Testis (tissue), 3 donors: ENCODE measurements around the gene MEGF9. TPM values are rescaled to one million over a fixed set of nuclear protein-coding genes. Genes with fewer than 3 reads are reported as not detected.
A peak's percentile ranks its signal among the peaks of the same experiment; 100 is the strongest.

ENCODE experiments used
- DNase-seq: peaks from one replicate; pipeline ENCODE4 v3.0.0-alpha.2; 2019
- H3K27ac ChIP-seq, 2 donors: fragments of 200-600 bp; sonication (generic); one replicate each; pipeline ENCODE4 v1.5.1; 2019
- H3K27me3 ChIP-seq: fragments of 200-600 bp; sonication (generic); one replicate; pipeline ENCODE4 v1.5.1; 2019
- H3K36me3 ChIP-seq: fragments of 200-600 bp; sonication (generic); one replicate; pipeline ENCODE4 v1.5.1; 2017; ENCODE audit warnings: low read depth; ENCODE audit errors: missing control alignments
- H3K4me1 ChIP-seq: fragments of 200-600 bp; sonication (generic); one replicate; pipeline ENCODE4 v1.5.1; 2019
- H3K4me3 ChIP-seq, 2 donors: fragments of 200-600 bp; sonication (generic); one replicate each; pipeline ENCODE4 v1.5.1; 2017 to 2019
- H3K9me3 ChIP-seq: fragments of 200-600 bp; sonication (generic); one replicate; pipeline ENCODE4 v1.5.1; 2017
- POLR2A ChIP-seq: fragments of 450-650 bp; IDR thresholded peaks from one replicate; pipeline ENCODE4 v1.6.1; 2017; ENCODE audit warnings: antibody characterized with exemption, mild to moderate bottlenecking, moderate library complexity
- WGBS, 2 donors: methylation state at CpG; one replicate each; pipeline ENCODE4 v1.1.5; 2018; 5-methylcytosine and 5-hydroxymethylcytosine counted together
- intact Hi-C: fragments of 100-400 bp; cut with DNase I; formaldehyde crosslinking; loops from one replicate; pipeline ENCODE4 v1.15.1; 2023; ENCODE audit warnings: low total_unique reads
- polyA plus RNA-seq: library from polyadenylated mRNA; stranded (reverse); fragments of 350-450 nt; fragmentation: Illumina TruSeq; extraction: RNeasy Lipid Tissue Mini Kit (QIAGEN cat#74804); gene quantifications from one replicate; pipeline ENCODE4 v1.2.3, GENCODE V29; 2014; ENCODE audit warnings: low read depth, low replicate concordance; ENCODE audit not compliant: insufficient read depth
- total RNA-seq, 2 donors: library from RNA; depleted of rRNA; stranded (reverse); fragments of >200 nt; gene quantifications; one replicate each; pipeline ENCODE4 v1.2.3, GENCODE V29; 2016
- TF ChIP-seq, protein P1 (sequence below), 3 experiments: fragments of 450-650 bp in 2 of 3; fragments of 200-600 bp in 1 of 3; sonication (generic) in 1 of 3; IDR thresholded peaks; one replicate each; pipeline ENCODE4 v1.5.1; 2016 to 2019; ENCODE audit warnings: antibody characterized with exemption in 3 of 3, mild to moderate bottlenecking in 2 of 3, moderate library complexity in 1 of 3

The MEGF9 gene
- total and polyA plus RNA-seq, 3 donors from 2014 or later = 7.2 to 8.5 (median 8.2) TPM

GRCh38 chr9:120583958-120584369 lies 130.3 kb downstream of the MEGF9 start:
- Histone ChIP-seq H3K4me3 (no peak overlapping the region), H3K27ac (no peak overlapping the region), H3K4me1 (peaks cover 7% of the 10 kb centered on the region), H3K36me3 (no peaks in the 10 kb centered on the region), H3K27me3 (no peaks in the 10 kb centered on the region), H3K9me3 (no peaks in the 10 kb centered on the region)
- 71 to 78% methylated on average over 3 of the region's 3 CpGs for WGBS, 2 donors
- intact Hi-C loops = no loop called here
- peak; percentile 45 for DNase-seq
- TF ChIP-seq, protein P1, sequence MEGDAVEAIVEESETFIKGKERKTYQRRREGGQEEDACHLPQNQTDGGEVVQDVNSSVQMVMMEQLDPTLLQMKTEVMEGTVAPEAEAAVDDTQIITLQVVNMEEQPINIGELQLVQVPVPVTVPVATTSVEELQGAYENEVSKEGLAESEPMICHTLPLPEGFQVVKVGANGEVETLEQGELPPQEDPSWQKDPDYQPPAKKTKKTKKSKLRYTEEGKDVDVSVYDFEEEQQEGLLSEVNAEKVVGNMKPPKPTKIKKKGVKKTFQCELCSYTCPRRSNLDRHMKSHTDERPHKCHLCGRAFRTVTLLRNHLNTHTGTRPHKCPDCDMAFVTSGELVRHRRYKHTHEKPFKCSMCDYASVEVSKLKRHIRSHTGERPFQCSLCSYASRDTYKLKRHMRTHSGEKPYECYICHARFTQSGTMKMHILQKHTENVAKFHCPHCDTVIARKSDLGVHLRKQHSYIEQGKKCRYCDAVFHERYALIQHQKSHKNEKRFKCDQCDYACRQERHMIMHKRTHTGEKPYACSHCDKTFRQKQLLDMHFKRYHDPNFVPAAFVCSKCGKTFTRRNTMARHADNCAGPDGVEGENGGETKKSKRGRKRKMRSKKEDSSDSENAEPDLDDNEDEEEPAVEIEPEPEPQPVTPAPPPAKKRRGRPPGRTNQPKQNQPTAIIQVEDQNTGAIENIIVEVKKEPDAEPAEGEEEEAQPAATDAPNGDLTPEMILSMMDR (IDR thresholded peaks at IDR 0.05) = no peak
- TF ChIP-seq POLR2A = no peak

- Histone ChIP-seq H3K27me3 (no peaks in the 10 kb centered on the region), H3K36me3 (no peaks in the 10 kb centered on the region), H3K4me3 (peak within 1 kb of the TSS; percentile 76 to 84), H3K27ac (peak within 1 kb of the TSS in 1 of 2 donors; percentile 73), H3K4me1 (peaks cover 11% of the 10 kb centered on the region), H3K9me3 (no peaks in the 10 kb centered on the region)
- intact Hi-C loops = no loop called here
- TF ChIP-seq POLR2A = no peak
- TF ChIP-seq, protein P1 (IDR thresholded peaks at IDR 0.05) = no peak
- peak; percentile 97 for DNase-seq
- 9 to 11% methylated on average over 26 to 33 of the region's 33 CpGs for WGBS, 2 donors
These were observed 134.0 kb downstream of the MEGF9 start, which contains the start of gene CDK5RAP2 for GRCh38 chr9:120580051-120580896. CDK5RAP2 (minus strand) TSS chr9:120580167; CDS start chr9:120579978, 189 bp downstream.

DNA sequence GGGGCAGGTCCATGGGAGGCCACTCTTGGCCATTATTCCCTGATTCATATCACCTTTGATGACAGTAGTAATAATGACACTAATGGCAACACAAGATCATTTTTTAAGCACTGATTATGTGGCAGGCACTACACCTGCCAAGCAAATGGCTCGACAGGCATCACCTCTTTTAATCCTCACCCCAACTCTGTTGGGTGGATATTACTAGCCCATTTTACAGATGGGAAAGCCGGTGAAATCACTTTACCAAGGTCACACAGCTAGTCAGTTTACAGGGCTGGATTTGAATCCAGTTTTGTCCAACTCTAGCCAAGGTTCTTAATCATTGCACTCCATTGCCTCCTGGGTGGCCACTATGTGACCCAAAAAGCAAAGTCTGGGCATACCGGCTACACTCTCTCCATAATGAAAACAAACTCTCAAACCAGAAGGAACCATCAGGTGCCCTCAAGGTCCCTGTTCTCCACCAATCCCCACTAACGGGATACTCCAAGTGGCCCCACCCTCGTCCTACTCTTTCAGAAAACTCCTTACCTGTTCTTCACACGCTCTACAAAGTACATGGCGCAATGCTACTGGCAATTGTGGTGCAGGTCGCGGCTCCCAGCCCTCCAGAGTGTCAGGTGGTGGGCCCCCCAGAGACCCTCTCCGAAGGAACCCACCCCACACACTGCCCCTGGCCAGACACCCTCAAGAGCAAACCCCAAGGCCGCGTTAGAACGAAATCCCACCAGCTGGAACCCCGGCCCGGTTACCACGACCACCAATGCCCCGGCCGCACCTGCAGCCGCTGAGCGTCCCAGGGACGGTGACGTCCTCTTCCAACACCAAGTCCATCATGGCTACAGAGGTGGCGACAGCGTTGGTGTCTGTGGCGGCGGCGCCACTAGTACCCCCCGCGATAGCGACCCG lies 134.9 kb downstream of the MEGF9 start:
- H3K9me3 ChIP-seq = no peaks in the 10 kb centered on the region
- intact Hi-C loops = no loop called here
- H3K4me3 ChIP-seq = peak overlapping the region; percentile 76 to 84
- WGBS, 2 donors = 5 to 19% methylated on average over 9 to 31 of the region's 31 CpGs
- H3K27ac ChIP-seq = peak overlapping the region in 1 of 2 donors; percentile 73
- no peaks in the 10 kb centered on the region for H3K36me3 ChIP-seq
- TF ChIP-seq, protein P1 (IDR thresholded peaks at IDR 0.05) = no peak
- no peak for TF ChIP-seq POLR2A
- no peak for DNase-seq
- peaks cover 11% of the 10 kb centered on the region for H3K4me1 ChIP-seq
- H3K27me3 ChIP-seq = no peaks in the 10 kb centered on the region

- Histone ChIP-seq H3K4me3 (no peak overlapping the region), H3K36me3 (no peaks in the 10 kb centered on the region), H3K9me3 (no peaks in the 10 kb centered on the region), H3K27me3 (no peaks in the 10 kb centered on the region), H3K27ac (no peak overlapping the region), H3K4me1 (peaks cover 10% of the 10 kb centered on the region)
- TF ChIP-seq POLR2A = no peak
- TF ChIP-seq, protein P1 (IDR thresholded peaks at IDR 0.05) = no peak
- DNase-seq = no peak
- 80 to 86% methylated on average over 2 of the region's 2 CpGs for WGBS, 2 donors
- intact Hi-C loops = no loop called here
These were observed 139.8 kb downstream of the MEGF9 start for GRCh38 chr9:120574473-120574872.
